NT2/D1 (cell line): Measurements from ENCODE around the gene BRMS1.

Source experiments
- SUZ12 ChIP-seq: IDR thresholded peaks from 2 replicates; pipeline ENCODE4 v1.6.1; 2011; ENCODE audit not compliant: insufficient read length, insufficient read depth; ENCODE audit errors: extremely low read depth
- YY1 ChIP-seq: IDR thresholded peaks from 2 replicates; pipeline ENCODE4 v1.6.1; 2011; ENCODE audit not compliant: insufficient read length, insufficient read depth
- ZNF274 ChIP-seq: IDR thresholded peaks from 2 replicates; pipeline ENCODE4 v1.6.1; 2011; ENCODE audit warnings: mild to moderate bottlenecking, low read depth, low read length

DNA sequence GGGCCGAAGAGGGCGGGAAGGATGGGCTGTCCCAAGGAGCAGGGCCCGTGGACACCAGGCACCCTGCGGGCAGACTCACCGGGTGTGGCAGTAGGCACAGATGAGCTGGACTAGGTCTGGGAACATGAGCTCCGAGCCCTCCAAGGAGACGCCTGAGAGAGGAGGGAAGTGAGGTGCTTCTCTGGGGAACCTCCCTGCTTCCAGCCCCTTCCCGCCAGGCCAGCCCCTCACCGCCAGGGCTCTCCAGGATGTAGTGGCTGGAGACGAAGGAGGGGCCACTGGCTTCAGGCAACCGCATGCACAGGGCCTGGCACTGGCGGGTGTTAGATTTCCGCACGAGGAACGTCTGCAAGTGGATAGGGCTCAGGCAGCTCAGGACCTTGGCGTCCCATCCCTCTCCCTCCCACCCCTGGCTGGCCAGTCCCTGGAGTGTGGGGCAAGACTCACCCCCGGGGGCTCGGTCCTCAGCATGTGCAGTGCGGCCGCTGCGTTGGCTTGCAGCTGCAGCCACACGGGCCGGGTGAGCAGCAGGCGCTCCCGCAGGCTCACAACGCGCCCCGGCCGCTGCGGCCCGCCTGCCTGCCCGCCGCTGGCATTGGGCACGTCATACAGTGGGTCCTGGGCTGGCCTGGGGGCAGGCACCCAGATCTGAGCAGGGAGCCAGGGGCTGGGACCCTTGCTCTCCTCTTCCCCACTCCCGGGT is 9.2 kb downstream of the BRMS1 start:
- TF ChIP-seq YY1 (no peak), ZNF274 (no peak), SUZ12 (no peak)
